HL-60 (cell line): ENCODE results near the gene NOXA1.

Experiments
- DNase-seq, 2 experiments: peaks; one replicate each; pipeline ENCODE4 v3.0.0-alpha.2; 2010 to 2020; ENCODE audit warnings: low read depth in 1 of 2, low spot score in 1 of 2
- H3K27ac ChIP-seq: fragments of 250-450 bp; sonication (Bioruptor Pico); replicated peaks from 2 replicates; pipeline ENCODE4 v1.5.1; 2020; ENCODE audit warnings: mild to moderate bottlenecking, moderate library complexity
- H3K27me3 ChIP-seq: fragments of 250-450 bp; sonication (Bioruptor Pico); 2 replicates; pipeline ENCODE4 v1.5.1; 2021; ENCODE audit warnings: mild to moderate bottlenecking, moderate library complexity; ENCODE audit not compliant: insufficient read depth, poor library complexity, severe bottlenecking
- H3K4me3 ChIP-seq: replicated peaks from 2 replicates; pipeline ENCODE4 v1.5.1; 2011; ENCODE audit warnings: mild to moderate bottlenecking, control low read depth, low read length; ENCODE audit not compliant: insufficient read depth
- CTCF ChIP-seq: IDR thresholded peaks from one replicate; pipeline ENCODE4 v1.5.1; 2011; ENCODE audit warnings: low read length, control low read depth, inconsistent platforms; ENCODE audit not compliant: insufficient read depth
- GABPA ChIP-seq: IDR thresholded peaks from 2 replicates; pipeline ENCODE4 v1.6.1; 2012; ENCODE audit warnings: low read depth
- POLR2AphosphoS5 ChIP-seq: IDR thresholded peaks from 2 replicates; pipeline ENCODE4 v1.6.1; 2012; ENCODE audit warnings: low read depth
- REST ChIP-seq: IDR thresholded peaks from 2 replicates; pipeline ENCODE4 v1.6.1; 2012; ENCODE audit warnings: low read depth; ENCODE audit not compliant: insufficient replicate concordance
- SPI1 ChIP-seq: IDR thresholded peaks from 2 replicates; pipeline ENCODE4 v1.6.1; 2012; ENCODE audit warnings: low read depth, mild to moderate bottlenecking, borderline replicate concordance

Gene NOXA1

GRCh38 chr9:137429546-137429890, 6.3 kb downstream of the NOXA1 start:
- H3K27ac ChIP-seq = no peak overlapping the region
- H3K27me3 ChIP-seq = no peaks in the 10 kb centered on the region
- no peak for TF ChIP-seq POLR2AphosphoS5
- TF ChIP-seq GABPA = no peak
- TF ChIP-seq CTCF = no peak
- TF ChIP-seq REST = no peak
- TF ChIP-seq SPI1 = no peak
- no peak for DNase-seq
- H3K4me3 ChIP-seq = no peak overlapping the region

- no peak for DNase-seq
- Histone ChIP-seq H3K4me3 (no peak overlapping the region), H3K27me3 (no peaks in the 10 kb centered on the region), H3K27ac (no peak overlapping the region)
- no peak for TF ChIP-seq SPI1
- TF ChIP-seq POLR2AphosphoS5 = no peak
Observed at GRCh38 chr9:137429974-137430722, 7.0 kb downstream of the NOXA1 start.

- no peak overlapping the region for H3K27ac ChIP-seq
- TF ChIP-seq CTCF = no peak
- no peak for TF ChIP-seq SPI1
- TF ChIP-seq GABPA = no peak
- TF ChIP-seq POLR2AphosphoS5 = no peak
- TF ChIP-seq REST = no peak
- H3K27me3 ChIP-seq = no peaks in the 10 kb centered on the region
- H3K4me3 ChIP-seq = no peak overlapping the region
- DNase-seq = no peak
Observed at GRCh38 chr9:137430723-137431415, 7.7 kb downstream of the NOXA1 start.

- Histone ChIP-seq H3K4me3 (no peak overlapping the region), H3K27ac (no peak overlapping the region), H3K27me3 (no peaks in the 10 kb centered on the region)
- TF ChIP-seq GABPA (no peak), CTCF (no peak), POLR2AphosphoS5 (no peak), REST (no peak), SPI1 (no peak)
- DNase-seq = no peak
Observed at GRCh38 chr9:137431416-137431931, 8.3 kb downstream of the NOXA1 start.
